ENCODE results near the gene DHRS12. TPM values are rescaled to one million over a fixed set of nuclear protein-coding genes. Genes with fewer than 3 reads are reported as not detected.
A peak's percentile ranks its signal among the peaks of the same experiment; 100 is the strongest.

DHRS12 gene
- total RNA-seq, 1 donor from 2014 or later: 7.9 TPM

- Histone ChIP-seq H3K4me3 (no peak overlapping the region), H3K4me1 (peaks cover 6 to 28% of the 10 kb centered on the region in 2 donors), H3K9me3 (no peaks in the 10 kb centered on the region), H3K27me3 (no peaks in the 10 kb centered on the region), H3K36me3 (no peaks in the 10 kb centered on the region), H3K27ac (no peak overlapping the region)
- intact Hi-C loops (cut with DNase I): loop anchor here (10.0 kb wide), 1 partner anchor 1682 kb away; no protein-coding TSS in a partner anchor
- no peak for DNase-seq (ENCODE audit: low spot score in 2 of 2)
- TF ChIP-seq CTCF (IDR thresholded peaks at IDR 0.05): no peak
These were observed 2.6 kb upstream of the DHRS12 start for GRCh38 chr13:51806566-51806965.

DNA sequence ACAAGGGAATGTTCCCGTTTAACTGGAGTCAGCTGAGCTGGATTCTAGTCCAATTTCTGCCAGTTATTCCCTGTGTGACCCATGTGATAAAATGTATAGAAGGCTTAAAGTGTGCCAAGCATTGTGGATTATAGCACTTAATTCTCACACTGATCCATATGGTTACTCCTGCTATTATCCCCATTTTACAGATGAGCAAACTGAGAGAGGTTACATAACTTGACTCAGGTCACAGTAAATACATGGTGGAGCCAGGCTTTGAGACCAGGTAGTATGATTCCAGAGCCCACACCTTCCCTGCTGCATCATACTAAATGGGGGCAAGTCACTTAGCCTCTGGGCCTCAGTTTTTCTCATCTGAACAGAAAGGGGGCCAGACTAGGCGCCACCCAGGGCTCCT is 2.0 kb upstream of the DHRS12 start:
- Histone ChIP-seq H3K4me1 (peaks cover 12 to 35% of the 10 kb centered on the region in 2 donors), H3K27me3 (no peaks in the 10 kb centered on the region), H3K9me3 (no peaks in the 10 kb centered on the region), H3K4me3 (peak overlapping the region in 1 of 2 donors; percentile 98), H3K36me3 (no peaks in the 10 kb centered on the region), H3K27ac (peak overlapping the region in 1 of 2 donors; percentile 98)
- intact Hi-C loops (cut with DNase I): loop anchor here (10.0 kb wide), 1 partner anchor 1681 kb away; no protein-coding TSS in a partner anchor
- TF ChIP-seq CTCF (IDR thresholded peaks at IDR 0.05): no peak
- no peak for DNase-seq (ENCODE audit: low spot score in 2 of 2)

GRCh38 chr13:51805313-51805712 is 1.4 kb upstream of the DHRS12 start:
- H3K9me3 ChIP-seq: no peaks in the 10 kb centered on the region
- H3K27ac ChIP-seq: peak overlapping the region; percentile 98
- no peak for DNase-seq (ENCODE audit: low spot score in 2 of 2)
- peaks cover 12 to 39% of the 10 kb centered on the region in 2 donors for H3K4me1 ChIP-seq
- no peaks in the 10 kb centered on the region for H3K27me3 ChIP-seq
- peak overlapping the region; percentile 79 to 98 for H3K4me3 ChIP-seq
- no peak for TF ChIP-seq CTCF (IDR thresholded peaks at IDR 0.05)
- intact Hi-C loops (cut with DNase I): loop anchor here (10.0 kb wide), 1 partner anchor 1681 kb away; no protein-coding TSS in a partner anchor
- no peaks in the 10 kb centered on the region for H3K36me3 ChIP-seq

DNA sequence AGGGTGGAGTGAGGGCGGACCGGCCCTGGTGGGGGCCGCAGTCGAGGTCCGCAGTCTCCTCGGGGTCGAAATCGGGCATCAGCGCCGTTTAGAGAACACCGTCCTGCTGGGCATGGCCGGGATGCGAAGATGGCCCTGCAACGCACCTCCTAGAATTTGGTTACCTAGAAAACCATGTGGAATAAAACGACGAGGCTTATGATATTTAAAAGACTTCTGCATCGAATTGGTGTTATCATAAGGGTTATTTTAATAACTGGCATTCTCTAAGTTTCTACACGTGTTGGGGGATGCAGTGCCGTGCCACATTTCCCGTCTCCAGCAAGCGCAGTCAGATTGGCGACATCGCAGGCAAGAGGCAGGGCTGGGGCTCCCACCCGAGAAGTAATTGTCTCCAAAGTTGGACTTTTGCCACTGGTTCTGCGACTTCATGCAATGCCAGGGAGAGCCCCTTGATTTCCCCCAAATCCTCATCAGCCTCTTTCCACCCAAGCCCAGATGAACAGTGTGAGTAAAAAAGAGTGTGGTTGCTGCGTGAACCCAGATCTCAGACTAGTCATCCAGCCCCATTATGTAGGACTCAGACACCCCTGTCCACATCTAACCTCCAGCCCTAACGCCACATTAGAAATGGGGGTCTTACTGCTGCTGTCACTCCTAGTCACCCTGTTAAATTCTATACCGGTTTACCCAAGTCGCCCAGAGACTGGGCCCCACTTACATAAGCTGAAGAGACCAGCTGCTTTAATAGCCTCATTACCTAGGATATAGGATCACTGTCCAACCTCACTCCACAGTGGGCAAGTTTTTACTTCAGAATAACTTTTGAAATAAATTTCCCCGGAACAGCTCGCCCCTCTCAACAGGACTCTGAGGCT is 571 bp upstream of the DHRS12 start:
- no peaks in the 10 kb centered on the region for H3K36me3 ChIP-seq
- peaks cover 12 to 40% of the 10 kb centered on the region in 2 donors for H3K4me1 ChIP-seq
- H3K27ac ChIP-seq: peak overlapping the region; percentile 98
- peak overlapping the region; percentile 79 to 98 for H3K4me3 ChIP-seq
- intact Hi-C loops (cut with DNase I): loop anchor here (5.0 to 10.0 kb wide), 3 partner anchors 208 to 1680 kb away; partner anchors contain the start of genes ALG11, ATP7B and VPS36
- DNase-seq (ENCODE audit: low spot score in 2 of 2): no peak
- no peak for TF ChIP-seq CTCF (IDR thresholded peaks at IDR 0.05)
- no peaks in the 10 kb centered on the region for H3K9me3 ChIP-seq
- no peaks in the 10 kb centered on the region for H3K27me3 ChIP-seq

DNA sequence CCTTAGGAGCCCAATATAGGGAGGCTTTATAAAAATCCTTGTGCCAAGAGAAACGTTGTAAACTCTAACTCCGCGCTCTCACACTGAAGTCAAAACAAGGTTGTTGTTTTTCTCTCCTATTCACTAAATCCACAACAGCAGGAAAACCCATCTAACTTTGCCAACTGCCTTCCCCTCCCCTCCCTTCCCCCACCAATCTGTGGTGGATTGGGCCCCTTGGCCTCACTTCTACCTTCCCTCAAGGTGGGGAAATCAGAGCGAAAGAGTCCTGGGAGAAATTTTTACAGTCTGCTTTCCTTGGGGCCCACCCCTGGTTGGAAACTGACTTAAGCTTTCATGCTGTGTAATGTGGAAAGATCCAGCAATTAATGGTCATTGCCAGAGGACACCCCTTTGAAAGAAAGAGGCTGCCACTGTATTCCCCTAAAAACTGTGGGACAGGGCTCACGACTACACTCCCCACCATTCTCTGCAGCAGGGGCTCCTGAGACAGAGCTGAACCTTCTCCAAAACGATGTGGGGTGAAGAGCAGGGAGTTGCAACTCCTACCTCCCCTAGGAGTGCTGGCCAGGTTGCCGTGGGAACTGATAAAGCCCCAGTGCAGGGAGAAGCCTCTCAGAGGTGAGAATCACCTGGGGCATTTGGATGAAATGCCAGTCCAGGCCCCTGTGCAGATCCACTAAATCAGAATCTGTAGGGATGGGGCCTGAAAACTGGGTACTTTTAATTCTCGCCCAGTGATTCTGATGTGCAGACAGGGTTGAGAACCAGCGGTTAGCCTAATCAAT is 1.1 kb downstream of the DHRS12 start:
- Histone ChIP-seq H3K27me3 (no peaks in the 10 kb centered on the region), H3K4me1 (peaks cover 12 to 40% of the 10 kb centered on the region in 2 donors), H3K4me3 (peak overlapping the region; percentile 79 to 98), H3K27ac (peak overlapping the region; percentile 98), H3K36me3 (no peaks in the 10 kb centered on the region), H3K9me3 (no peaks in the 10 kb centered on the region)
- intact Hi-C loops (cut with DNase I): loop anchor here (1.0 to 10.0 kb wide), 7 partner anchors 38 to 1678 kb away; partner anchors contain the start of genes ALG11, ATP7B, INTS6 and VPS36
- TF ChIP-seq CTCF (IDR thresholded peaks at IDR 0.05): no peak
- DNase-seq (ENCODE audit: low spot score in 2 of 2): no peak

Measured in ascending aorta (tissue), 2 donors.